WERI-Rb-1 (cell line): ENCODE results near the gene OR13C2.

Source experiments
- DNase-seq: peaks from one replicate; pipeline ENCODE4 v3.0.0-alpha.2; 2020
- H3K27ac ChIP-seq: fragments of 250-450 bp; sonication (Bioruptor Pico); 2 replicates; pipeline ENCODE4 v1.5.1; 2020; ENCODE audit warnings: mild to moderate bottlenecking, moderate library complexity
- H3K27me3 ChIP-seq: fragments of 250-450 bp; sonication (Bioruptor Pico); 2 replicates; pipeline ENCODE4 v1.5.1; 2021; ENCODE audit warnings: mild to moderate bottlenecking, low read depth, moderate library complexity; ENCODE audit not compliant: insufficient read depth, severe bottlenecking
- H3K36me3 ChIP-seq: fragments of 250-450 bp; sonication (Bioruptor Pico); 2 replicates; pipeline ENCODE4 v1.5.1; 2020; ENCODE audit warnings: mild to moderate bottlenecking, moderate library complexity
- H3K4me3 ChIP-seq: 2 replicates; pipeline ENCODE4 v1.5.1; 2011; ENCODE audit warnings: low read depth, mild to moderate bottlenecking, control low read depth, low read length
- H3K9me3 ChIP-seq: fragments of 250-450 bp; sonication (Bioruptor Pico); 2 replicates; pipeline ENCODE4 v1.5.1; 2021; ENCODE audit warnings: mild to moderate bottlenecking, moderate library complexity; ENCODE audit not compliant: severe bottlenecking
- CTCF ChIP-seq: IDR thresholded peaks from 2 replicates; pipeline ENCODE4 v1.5.1; 2011; ENCODE audit warnings: low read depth, mild to moderate bottlenecking, control low read depth, inconsistent platforms, low read length

OR13C2 gene

GRCh38 chr9:104586496-104587180 lies 18.8 kb downstream of the OR13C2 start:
- no peaks in the 10 kb centered on the region for H3K36me3 ChIP-seq
- no peak for TF ChIP-seq CTCF
- no peaks in the 10 kb centered on the region for H3K9me3 ChIP-seq
- H3K27ac ChIP-seq, result no peak overlapping the region
- H3K27me3 ChIP-seq, result no peaks in the 10 kb centered on the region
- DNase-seq, result no peak
- H3K4me3 ChIP-seq, result no peak overlapping the region

- Histone ChIP-seq H3K36me3 (no peaks in the 10 kb centered on the region), H3K9me3 (no peaks in the 10 kb centered on the region), H3K4me3 (no peak overlapping the region), H3K27me3 (no peaks in the 10 kb centered on the region), H3K27ac (no peak overlapping the region)
- DNase-seq, result no peak
- TF ChIP-seq CTCF, result no peak
Measured at GRCh38 chr9:104580562-104580961, 24.9 kb downstream of the OR13C2 start.

GRCh38 chr9:104577263-104577662 lies 28.2 kb downstream of the OR13C2 start:
- H3K36me3 ChIP-seq, result no peaks in the 10 kb centered on the region
- TF ChIP-seq CTCF, result no peak
- no peak overlapping the region for H3K27ac ChIP-seq
- no peak for DNase-seq
- H3K4me3 ChIP-seq, result no peak overlapping the region
- H3K27me3 ChIP-seq, result no peaks in the 10 kb centered on the region
- H3K9me3 ChIP-seq, result no peaks in the 10 kb centered on the region

GRCh38 chr9:104575456-104575855 lies 30.0 kb downstream of the OR13C2 start:
- no peak for DNase-seq
- no peak overlapping the region for H3K27ac ChIP-seq
- H3K27me3 ChIP-seq, result no peaks in the 10 kb centered on the region
- no peaks in the 10 kb centered on the region for H3K36me3 ChIP-seq
- no peaks in the 10 kb centered on the region for H3K9me3 ChIP-seq
- H3K4me3 ChIP-seq, result no peak overlapping the region
- TF ChIP-seq CTCF, result no peak

- no peak for DNase-seq
- H3K4me3 ChIP-seq, result no peak overlapping the region
- no peaks in the 10 kb centered on the region for H3K9me3 ChIP-seq
- TF ChIP-seq CTCF, result no peak
- H3K27me3 ChIP-seq, result no peaks in the 10 kb centered on the region
- H3K36me3 ChIP-seq, result no peaks in the 10 kb centered on the region
- no peak overlapping the region for H3K27ac ChIP-seq
Measured at GRCh38 chr9:104572612-104573011, 32.8 kb downstream of the OR13C2 start.

- Histone ChIP-seq H3K36me3 (no peaks in the 10 kb centered on the region), H3K4me3 (no peak within 1 kb of the TSS), H3K27me3 (no peaks in the 10 kb centered on the region), H3K27ac (no peak within 1 kb of the TSS), H3K9me3 (no peaks in the 10 kb centered on the region)
- TF ChIP-seq CTCF, result no peak
- DNase-seq, result no peak
Measured at GRCh38 chr9:104568868-104569267, 36.6 kb downstream of the OR13C2 start, which contains the start of gene OR13C8. Gene OR13C8 (plus strand): TSS chr9:104569168. CDS start chr9:104569168, 0 bp downstream.
